GM19455 (cell line): ENCODE data around the gene CCDC15.
"Not testable (repeated sequence)": the region's sequence is repeated elsewhere in the genome, so short reads cannot be mapped to it uniquely, and the experiment has no call there.

Experiments
- ATAC-seq: cut with Tn5 transposase; IDR thresholded peaks from one replicate; pipeline ENCODE4 v1.9.1; 2021; ENCODE audit not compliant: unreplicated experiment

Gene CCDC15

GRCh38 chr11:125079878-125080530 lies 126.0 kb downstream of the CCDC15 start:
- no peak for ATAC-seq

- ATAC-seq: no peak
Observed at GRCh38 chr11:125080531-125080911, 126.5 kb downstream of the CCDC15 start.

- ATAC-seq: no peak
Observed at GRCh38 chr11:125081098-125081798, 127.2 kb downstream of the CCDC15 start.

GRCh38 chr11:125082040-125082439 lies 128.0 kb downstream of the CCDC15 start:
- no peak for ATAC-seq

GRCh38 chr11:125082611-125083311 lies 128.8 kb downstream of the CCDC15 start:
- ATAC-seq: no peak

GRCh38 chr11:125083312-125084056 lies 129.5 kb downstream of the CCDC15 start:
- no peak for ATAC-seq

- no peak for ATAC-seq
Observed at GRCh38 chr11:125084057-125084416, 130.0 kb downstream of the CCDC15 start.

GRCh38 chr11:125084761-125085231 lies 130.8 kb downstream of the CCDC15 start:
- no peak for ATAC-seq

GRCh38 chr11:125085301-125086081 lies 131.5 kb downstream of the CCDC15 start:
- no peak for ATAC-seq

GRCh38 chr11:125086633-125087296 lies 132.8 kb downstream of the CCDC15 start:
- ATAC-seq: no peak

GRCh38 chr11:125088123-125088522 lies 134.1 kb downstream of the CCDC15 start:
- ATAC-seq: no peak

GRCh38 chr11:125088576-125089455 lies 134.8 kb downstream of the CCDC15 start:
- ATAC-seq: no peak

- not testable (repeated sequence) for ATAC-seq
Observed at GRCh38 chr11:125089481-125089880, 135.5 kb downstream of the CCDC15 start.

- not testable (repeated sequence) for ATAC-seq
Observed at GRCh38 chr11:125090151-125090550, 136.1 kb downstream of the CCDC15 start.

- no peak for ATAC-seq
Observed at GRCh38 chr11:125090816-125091215, 136.8 kb downstream of the CCDC15 start.
